HG02840 (cell line): Measurements from ENCODE around the gene ROR1.

Source experiments
- ATAC-seq: cut with Tn5 transposase; IDR thresholded peaks from one replicate; pipeline ENCODE4 v1.9.1; 2021; ENCODE audit warnings: mild to moderate bottlenecking, moderate library complexity, moderate number of reproducible peaks; ENCODE audit not compliant: unreplicated experiment, low FRiP score

Gene ROR1

DNA sequence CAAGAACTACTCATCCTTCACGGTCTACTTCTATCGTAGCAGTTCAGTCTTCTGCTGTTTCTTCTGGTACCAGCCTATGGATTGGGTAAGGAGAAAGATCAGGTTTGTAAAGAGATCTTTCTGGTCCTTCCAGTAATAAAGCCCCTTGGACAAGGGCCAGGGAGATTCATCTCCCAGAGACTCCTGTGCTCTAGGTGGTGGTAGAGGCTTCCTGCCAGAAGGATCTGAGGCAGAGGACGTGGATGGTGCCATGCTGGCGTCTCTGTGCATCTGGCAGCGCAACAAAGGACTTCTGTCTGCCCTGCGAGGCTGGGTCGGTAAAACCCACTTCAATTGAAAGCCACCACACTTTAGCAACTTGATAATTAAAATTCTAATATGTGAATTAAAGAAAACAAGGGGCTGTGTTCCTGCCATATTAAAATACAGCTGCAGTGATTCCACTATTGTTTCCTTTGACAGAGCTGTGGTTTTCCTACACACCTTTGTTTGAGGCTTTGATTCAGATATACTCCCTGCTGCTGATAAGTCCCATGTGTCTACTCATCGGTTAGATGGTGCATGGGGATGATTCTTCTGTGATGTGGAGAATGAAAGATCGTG is 73.6 kb downstream of the ROR1 start:
- no peak for ATAC-seq

DNA sequence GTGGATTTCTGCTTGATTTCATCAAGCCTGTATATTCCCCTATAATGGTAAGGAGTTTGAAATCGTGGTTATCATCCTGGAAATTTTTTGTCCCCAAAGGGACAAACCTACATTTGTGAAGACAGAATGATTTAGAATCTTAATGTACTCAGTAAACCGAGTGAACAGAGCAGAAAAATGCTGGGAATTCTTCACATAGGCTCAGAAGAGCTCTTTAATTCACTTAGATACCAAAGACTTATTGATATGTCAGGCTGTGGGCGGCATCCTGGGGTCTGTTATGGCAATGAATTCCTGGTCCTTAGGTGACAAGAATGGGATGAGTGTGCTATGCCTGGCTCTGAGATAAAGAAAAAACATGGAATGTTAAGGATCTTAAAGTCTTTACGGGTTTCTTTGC is 74.9 kb downstream of the ROR1 start:
- ATAC-seq: no peak

- no peak for ATAC-seq
Measured at GRCh38 chr1:63849149-63849548, 75.3 kb downstream of the ROR1 start.

GRCh38 chr1:63854091-63854490 is 80.3 kb downstream of the ROR1 start:
- no peak for ATAC-seq

GRCh38 chr1:63855942-63856341 is 82.1 kb downstream of the ROR1 start:
- no peak for ATAC-seq

GRCh38 chr1:63856924-63857323 is 83.1 kb downstream of the ROR1 start:
- no peak for ATAC-seq

GRCh38 chr1:63857478-63857877 is 83.7 kb downstream of the ROR1 start:
- ATAC-seq: no peak

DNA sequence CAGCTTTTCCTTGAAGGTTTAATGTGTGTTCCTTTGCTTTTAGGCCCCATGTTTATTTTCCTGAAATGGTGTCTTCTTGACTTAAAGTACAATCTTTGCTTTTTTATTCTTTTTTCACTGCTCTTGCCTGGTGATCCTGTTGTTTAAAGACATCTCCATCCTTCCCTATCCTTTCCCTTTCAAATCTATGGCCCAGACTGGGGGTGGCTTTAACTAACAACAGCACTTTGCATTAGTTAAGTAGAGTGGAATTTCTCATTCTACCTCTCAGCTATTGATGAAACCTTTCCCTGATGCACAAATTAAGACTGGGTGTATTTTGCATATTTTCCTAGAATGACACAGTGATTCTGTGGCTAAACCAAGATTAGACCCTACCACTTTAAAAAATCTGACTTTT is 84.3 kb downstream of the ROR1 start:
- ATAC-seq: no peak

GRCh38 chr1:63859480-63860275 is 85.9 kb downstream of the ROR1 start:
- ATAC-seq: no peak

DNA sequence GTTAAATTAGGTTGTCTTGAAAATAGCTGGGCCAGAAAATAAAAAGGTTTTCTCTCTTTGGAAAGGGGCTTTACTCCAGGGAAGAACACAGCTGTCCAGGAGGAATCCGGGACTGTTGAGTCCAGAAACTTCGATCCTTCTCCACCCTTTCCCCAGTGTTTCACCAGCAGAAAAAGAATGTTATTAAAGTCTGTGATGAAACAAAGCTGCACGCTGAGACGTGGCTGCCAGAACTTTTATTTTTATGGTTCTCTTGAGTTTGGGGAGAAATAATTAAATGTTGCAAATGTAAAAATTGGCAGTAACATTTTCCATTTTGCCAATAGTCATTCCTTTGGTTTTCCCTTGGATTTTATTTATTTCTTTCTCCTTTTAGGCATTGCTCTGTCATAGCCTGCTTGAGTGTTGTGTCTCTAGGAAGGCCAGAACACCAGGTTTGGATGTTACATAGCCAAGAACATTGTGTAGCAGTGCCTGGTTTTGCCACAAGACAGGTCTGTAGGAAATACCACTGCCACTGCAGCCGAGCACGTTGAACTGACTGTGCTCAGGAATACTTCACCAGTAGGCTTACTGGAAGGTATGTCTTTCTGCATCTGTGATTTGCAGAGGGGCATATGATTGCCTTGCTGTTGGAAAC is 87.4 kb downstream of the ROR1 start:
- ATAC-seq: no peak

DNA sequence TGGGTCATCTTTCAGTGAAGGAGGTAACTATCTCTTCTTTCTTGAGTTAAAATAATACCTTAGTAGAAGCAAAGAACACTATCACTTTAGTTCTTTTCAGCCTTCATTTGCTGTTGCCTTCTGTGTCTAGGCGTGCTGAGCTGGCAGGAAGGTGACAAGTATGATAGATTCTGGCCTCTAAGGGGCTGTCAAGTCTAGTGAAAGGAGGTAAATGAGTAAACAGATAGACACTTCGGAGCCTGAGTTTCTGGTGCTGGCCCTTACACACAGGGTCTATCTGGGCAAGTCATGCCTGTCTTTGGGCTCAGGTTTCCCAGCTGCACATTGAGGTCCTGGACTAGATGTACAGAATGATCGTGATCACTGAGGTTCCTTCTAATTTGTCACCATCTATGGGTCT is 89.3 kb downstream of the ROR1 start:
- ATAC-seq: no peak

DNA sequence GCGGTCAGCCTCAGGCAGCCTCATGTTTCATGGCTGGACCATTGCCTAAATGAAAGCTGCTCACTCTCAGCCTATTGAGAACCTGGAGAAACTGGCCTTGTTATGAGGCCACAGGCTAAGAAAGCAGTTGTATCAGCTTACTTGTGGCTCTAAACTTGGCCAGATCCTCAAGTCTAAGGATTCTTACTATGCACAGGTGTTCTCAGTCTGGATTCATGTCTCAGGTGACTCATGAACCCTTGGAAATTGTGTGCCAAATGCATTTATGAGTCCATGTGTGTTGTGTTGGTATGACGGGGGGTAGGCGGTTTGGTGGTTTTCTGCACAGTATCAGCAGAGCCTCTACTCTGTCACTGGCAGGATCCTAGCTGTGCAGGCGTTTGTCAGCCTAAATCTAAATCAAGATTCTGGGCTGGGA is 90.4 kb downstream of the ROR1 start:
- no peak for ATAC-seq

- no peak for ATAC-seq
Measured at GRCh38 chr1:63865561-63865960, 91.7 kb downstream of the ROR1 start.

- no peak for ATAC-seq
Measured at GRCh38 chr1:63866084-63866483, 92.3 kb downstream of the ROR1 start.

DNA sequence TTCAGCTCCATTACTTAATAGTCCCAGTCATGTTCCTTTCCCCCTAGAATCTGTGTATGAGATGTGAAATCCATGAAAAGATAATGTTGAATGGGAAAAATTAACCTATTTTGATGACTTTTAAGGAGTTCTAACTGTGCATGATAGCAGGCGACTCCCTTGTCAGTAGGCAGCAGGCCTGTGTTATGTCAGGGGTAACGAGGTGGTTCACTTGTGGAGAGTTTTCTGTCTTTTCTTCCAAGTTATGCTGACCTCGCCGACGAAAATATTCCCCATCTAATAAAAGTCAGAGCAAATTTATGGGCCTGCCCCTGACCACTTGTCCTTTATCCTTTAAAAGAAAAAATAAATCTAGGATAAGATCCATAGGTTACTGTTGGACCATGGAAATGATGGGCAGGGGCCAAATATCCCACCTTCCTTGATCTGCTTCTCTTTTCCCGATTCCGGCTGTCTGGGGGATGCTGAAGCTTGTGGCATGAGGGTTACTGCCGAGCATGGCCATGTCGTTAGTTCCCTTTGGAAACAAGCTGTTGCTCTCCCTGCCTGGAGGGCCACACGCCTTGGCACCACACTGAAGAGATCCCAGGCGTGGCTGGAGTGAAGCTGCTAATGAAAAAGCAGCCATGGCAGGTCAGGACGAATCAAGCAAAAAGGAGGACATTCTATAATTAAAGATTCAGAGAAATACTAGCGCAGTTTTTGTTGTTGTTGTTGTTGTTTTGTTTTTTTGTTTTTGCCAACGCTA is 93.8 kb downstream of the ROR1 start:
- no peak for ATAC-seq

- ATAC-seq: no peak
Measured at GRCh38 chr1:63868268-63868781, 94.5 kb downstream of the ROR1 start.

- no peak for ATAC-seq
Measured at GRCh38 chr1:63870152-63870551, 96.3 kb downstream of the ROR1 start.

- no peak for ATAC-seq
Measured at GRCh38 chr1:63871463-63871862, 97.6 kb downstream of the ROR1 start.

- no peak for ATAC-seq
Measured at GRCh38 chr1:63873751-63874150, 99.9 kb downstream of the ROR1 start.

GRCh38 chr1:63874278-63874880 is 100.6 kb downstream of the ROR1 start:
- ATAC-seq: no peak
